GF-D8 (cell line): ENCODE measurements around the gene SGPL1.

Experiments
- DNase-seq: peaks from one replicate; lab custom pipeline; 2025; lab: John Stamatoyannopoulos, UW

The SGPL1 gene

GRCh38 chr10:70885931-70886903 is 70.5 kb downstream of the SGPL1 start:
- no peak for DNase-seq

GRCh38 chr10:70886921-70887665 is 71.3 kb downstream of the SGPL1 start:
- DNase-seq = no peak

GRCh38 chr10:70887804-70888800 is 72.4 kb downstream of the SGPL1 start, which contains the start of gene PCBD1:
TSS of gene PCBD1 (minus strand) at chr10:70888565. CDS start at chr10:70888533, 32 bp downstream.
- no peak for DNase-seq

GRCh38 chr10:70889291-70889690 is 73.5 kb downstream of the SGPL1 start:
- no peak for DNase-seq

GRCh38 chr10:70890917-70891431 is 75.2 kb downstream of the SGPL1 start:
- DNase-seq = no peak

GRCh38 chr10:70891627-70892026 is 75.9 kb downstream of the SGPL1 start:
- no peak for DNase-seq

GRCh38 chr10:70892631-70893030 is 76.9 kb downstream of the SGPL1 start:
- no peak for DNase-seq

- no peak for DNase-seq
Observed at GRCh38 chr10:70893227-70894006, 77.7 kb downstream of the SGPL1 start.

GRCh38 chr10:70894416-70894815 is 78.7 kb downstream of the SGPL1 start:
- no peak for DNase-seq

GRCh38 chr10:70896551-70896950 is 80.8 kb downstream of the SGPL1 start:
- no peak for DNase-seq

GRCh38 chr10:70898687-70899086 is 82.9 kb downstream of the SGPL1 start:
- DNase-seq = no peak

GRCh38 chr10:70899096-70899495 is 83.3 kb downstream of the SGPL1 start:
- DNase-seq = no peak

- no peak for DNase-seq
Observed at GRCh38 chr10:70901276-70901878, 85.6 kb downstream of the SGPL1 start.

GRCh38 chr10:70902661-70903261 is 87.0 kb downstream of the SGPL1 start:
- DNase-seq = no peak

GRCh38 chr10:70903262-70903921 is 87.6 kb downstream of the SGPL1 start:
- DNase-seq = no peak

- no peak for DNase-seq
Observed at GRCh38 chr10:70905071-70906021, 89.6 kb downstream of the SGPL1 start.

- no peak for DNase-seq
Observed at GRCh38 chr10:70906031-70906783, 90.5 kb downstream of the SGPL1 start.
